HepG2 (cell line): ENCODE data around the gene MMP25. TPM values are rescaled to one million over a fixed set of nuclear protein-coding genes. Genes with fewer than 3 reads are reported as not detected.

Experiments
- AHR ChIP-seq: IDR thresholded peaks from 2 replicates; pipeline ENCODE4 v1.6.1; 2018; ENCODE audit warnings: missing genetic modification reagents, missing compliant biosample characterization
- AKNA ChIP-seq: sonication (generic); formaldehyde crosslinking; IDR thresholded peaks from 2 replicates; pipeline ENCODE4 v1.4.0; 2020; ENCODE audit warnings: missing genetic modification reagents, borderline replicate concordance
- ARHGAP35 ChIP-seq: sonication (generic); formaldehyde crosslinking; IDR thresholded peaks from 2 replicates; pipeline ENCODE4 v1.9.0; 2022; ENCODE audit warnings: mild to moderate bottlenecking, inconsistent platforms, moderate library complexity, missing genetic modification reagents, borderline replicate concordance
- ATF3 ChIP-seq: sonication (generic); formaldehyde crosslinking; IDR thresholded peaks from 2 replicates; pipeline ENCODE4 v1.4.0; 2020; ENCODE audit warnings: missing genetic modification reagents
- DNMT1 ChIP-seq: sonication (generic); formaldehyde crosslinking; IDR thresholded peaks from 2 replicates; pipeline ENCODE4 v1.5.1; 2020; ENCODE audit warnings: mild to moderate bottlenecking, missing genetic modification reagents
- IKZF1 ChIP-seq: fragments of 450-650 bp; IDR thresholded peaks from 2 replicates; pipeline ENCODE4 v1.7.1; 2016
- KLF6 ChIP-seq: IDR thresholded peaks from 2 replicates; pipeline ENCODE4 v1.8.0; 2016; ENCODE audit warnings: missing biosample characterization, missing genetic modification reagents
- LRRFIP1 ChIP-seq: sonication (generic); formaldehyde crosslinking; conservative IDR thresholded peaks from 2 replicates; pipeline ENCODE4 v1.4.0; 2020; ENCODE audit warnings: missing genetic modification reagents
- NCOR1 ChIP-seq: fragments of 200-600 bp; sonication (generic); IDR thresholded peaks from 2 replicates; pipeline ENCODE4 v1.7.0; 2017; ENCODE audit warnings: antibody characterized with exemption, low read length, borderline replicate concordance
- NR3C1 ChIP-seq: sonication (generic); formaldehyde crosslinking; IDR thresholded peaks from 2 replicates; pipeline ENCODE4 v1.4.0; 2020; ENCODE audit warnings: missing genetic modification reagents
- PHF5A ChIP-seq: IDR thresholded peaks from one replicate; pipeline ENCODE4 v1.6.1; 2018; ENCODE audit warnings: low read depth, missing genetic modification reagents; ENCODE audit not compliant: unreplicated experiment
- SRF ChIP-seq: IDR thresholded peaks from 2 replicates; pipeline ENCODE4 v1.6.1; 2011; ENCODE audit warnings: mild to moderate bottlenecking, low read depth, low read length, moderate library complexity
- TCF7L2 ChIP-seq: IDR thresholded peaks from 2 replicates; pipeline ENCODE4 v1.6.1; 2011; ENCODE audit warnings: mild to moderate bottlenecking, low read depth, low read length, moderate library complexity
- TEAD2 ChIP-seq: sonication (generic); formaldehyde crosslinking; IDR thresholded peaks from 2 replicates; pipeline ENCODE4 v1.9.0; 2021; ENCODE audit warnings: missing genetic modification reagents
- YY1 ChIP-seq: IDR thresholded peaks from 2 replicates; pipeline ENCODE4 v1.6.1; 2011; ENCODE audit warnings: low read length, low read depth, moderate library complexity, mild to moderate bottlenecking; ENCODE audit not compliant: insufficient read depth, insufficient replicate concordance
- ZIK1 ChIP-seq: sonication (generic); formaldehyde crosslinking; IDR thresholded peaks from 2 replicates; pipeline ENCODE4 v1.5.0; 2020; ENCODE audit warnings: mild to moderate bottlenecking, low read depth, missing genetic modification reagents, borderline replicate concordance
- ZNF296 ChIP-seq: sonication (generic); formaldehyde crosslinking; conservative IDR thresholded peaks from 2 replicates; pipeline ENCODE4 v1.5.0; 2020; ENCODE audit warnings: mild to moderate bottlenecking, missing genetic modification reagents
- ZNF512 ChIP-seq: sonication (generic); formaldehyde crosslinking; IDR thresholded peaks from 2 replicates; pipeline ENCODE4 v1.4.0; 2020; ENCODE audit warnings: mild to moderate bottlenecking, missing genetic modification reagents
- ZNF549 ChIP-seq: sonication (generic); formaldehyde crosslinking; IDR thresholded peaks from 2 replicates; pipeline ENCODE4 v1.5.0; 2020; ENCODE audit warnings: missing genetic modification reagents
- ZNF564 ChIP-seq: sonication (generic); formaldehyde crosslinking; IDR thresholded peaks from 2 replicates; pipeline ENCODE4 v1.8.1; 2023; ENCODE audit warnings: mild to moderate bottlenecking, missing genetic modification reagents
- ZNF678 ChIP-seq: sonication (generic); formaldehyde crosslinking; IDR thresholded peaks from 2 replicates; pipeline ENCODE4 v1.4.0; 2020; ENCODE audit warnings: mild to moderate bottlenecking, missing genetic modification reagents
- ZNF816 ChIP-seq: sonication (generic); formaldehyde crosslinking; IDR thresholded peaks from 2 replicates; pipeline ENCODE4 v1.8.0; 2022; ENCODE audit warnings: missing genetic modification reagents, mild to moderate bottlenecking, borderline replicate concordance
- polyA plus RNA-seq, 8 experiments: library from polyadenylated mRNA; depleted of rRNA in 3 of 8; stranded (reverse) in 7 of 8; unstranded in 1 of 8; fragments of >200 nt; fragmentation: Illumina TruSeq in 4 of 8; extraction: Trizol in 4 of 8; gene quantifications; 2 replicates each; pipeline versions ENCODE4 v1.2.1 to v1.2.3, GENCODE V29; 2011 to 2016; ENCODE audit warnings: low read depth in 4 of 8, missing spikeins in 1 of 8, mixed read lengths in 1 of 8; ENCODE audit not compliant: insufficient read depth in 1 of 8
- total RNA-seq, 5 experiments: library from RNA; depleted of rRNA; stranded (reverse); fragments of >200 nt; fragmentation: Illumina TruSeq; extraction: Trizol; gene quantifications; 2 replicates each; pipeline ENCODE4 v1.2.3, GENCODE V29; 2016; ENCODE audit warnings: low read depth in 1 of 5

MMP25 gene
- total and polyA plus RNA-seq, 2 of the 13 experiments (the other 11 are each of a cell fraction or from before 2014, with no cell fraction given): 0.04 to 0.08 TPM

GRCh38 chr16:3106205-3106928 lies 60.0 kb downstream of the MMP25 start (continued):
- TF ChIP-seq AKNA (CRISPR knock-in tag) (no peak), ZNF564 (0 out of 2 replicates have a peak, but pooled peaks have one; percentile 24), ZNF549 (CRISPR knock-in tag) (no peak), IKZF1 (no peak), ZIK1 (CRISPR knock-in tag) (no peak), ARHGAP35 (CRISPR knock-in tag) (no peak), TEAD2 (CRISPR knock-in tag) (no peak), KLF6 (CRISPR knock-in tag) (no peak), ZNF512 (CRISPR knock-in tag) (no peak), ATF3 (CRISPR knock-in tag) (no peak; the same call in 1 of the 2 replicates), TCF7L2 (no peak), NCOR1 (no peak), ZNF296 (CRISPR knock-in tag) (no peak), PHF5A (CRISPR knock-in tag) (peak; percentile 53), LRRFIP1 (no peak), ZNF678 (no peak), SRF (no peak), YY1 (peak; percentile 75), ZNF816 (CRISPR knock-in tag) (peak; percentile 40; the same call in 1 of the 2 replicates), DNMT1 (CRISPR knock-in tag) (no peak), NR3C1 (CRISPR knock-in tag) (no peak), AHR (peak; percentile 79; the same call in 1 of the 2 replicates)
